Esophagus muscularis mucosa (tissue), 4 donors: ENCODE data around the gene KLK4. TPM values are rescaled to one million over a fixed set of nuclear protein-coding genes. Genes with fewer than 3 reads are reported as not detected.

Experiments
- DNase-seq: peaks from one replicate; pipeline ENCODE4 v3.0.0-alpha.2; 2017; ENCODE audit errors: extremely low spot score
- H3K27ac ChIP-seq, 4 donors: fragments of 200-600 bp; sonication (generic); replicated peaks in 1 of 4; 1 replicate in 3 of 4; 2 replicates in 1 of 4; pipeline ENCODE4 v1.5.1; 2016 to 2019; ENCODE audit warnings: mild to moderate bottlenecking in 1 of 4
- H3K27me3 ChIP-seq, 4 donors: fragments of 200-600 bp; sonication (generic); one replicate each; pipeline versions ENCODE4 v1.5.1 to v1.6.0; 2016 to 2019
- H3K36me3 ChIP-seq, 4 donors: fragments of 200-600 bp; sonication (generic); one replicate each; pipeline ENCODE4 v1.5.1; 2016 to 2019
- H3K4me1 ChIP-seq, 4 donors: fragments of 200-600 bp; sonication (generic); one replicate each; pipeline ENCODE4 v1.5.1; 2016 to 2019
- H3K4me3 ChIP-seq, 4 donors: fragments of 200-600 bp; sonication (generic); 1 replicate in 2 of 4; 2 replicates in 2 of 4; pipeline ENCODE4 v1.5.1; 2016 to 2019; ENCODE audit warnings: mild to moderate bottlenecking in 4 of 4, moderate library complexity in 1 of 4
- H3K9me3 ChIP-seq, 4 donors: fragments of 200-600 bp; sonication (generic); 1 replicate in 3 of 4; 2 replicates in 1 of 4; pipeline ENCODE4 v1.5.1; 2016 to 2019
- EP300 ChIP-seq: sonication (generic); formaldehyde crosslinking; IDR thresholded peaks from one replicate; pipeline ENCODE4 v1.6.1; 2017; ENCODE audit warnings: antibody characterized with exemption
- POLR2A ChIP-seq: fragments of 450-650 bp; IDR thresholded peaks from one replicate; pipeline ENCODE4 v1.6.1; 2017; ENCODE audit warnings: antibody characterized with exemption, moderate library complexity, mild to moderate bottlenecking, low read depth
- POLR2AphosphoS5 ChIP-seq, 2 donors: sonication (generic); formaldehyde crosslinking; IDR thresholded peaks; one replicate each; pipeline ENCODE4 v1.6.1; 2017; ENCODE audit warnings: antibody characterized with exemption in 2 of 2
- WGBS: methylation state at CpG from one replicate; pipeline ENCODE4 v1.1.5; 2018; 5-methylcytosine and 5-hydroxymethylcytosine counted together
- intact Hi-C: fragments of 100-400 bp; cut with DNase I; formaldehyde crosslinking; loops from one replicate; pipeline ENCODE4 v1.15.1; 2023
- total RNA-seq, 4 donors: library from RNA; depleted of rRNA; stranded (reverse); fragments of >200 nt; gene quantifications; one replicate each; pipeline versions ENCODE4 v1.1.0 to v1.2.1, GENCODE V29; 2016
- TF ChIP-seq, protein P1 (sequence below), 3 experiments: fragments of 200-600 bp in 2 of 3; fragments of 450-650 bp in 1 of 3; sonication (generic) in 2 of 3; IDR thresholded peaks; one replicate each; pipeline ENCODE4 v1.5.1; 2017 to 2019; ENCODE audit warnings: antibody characterized with exemption in 3 of 3, mild to moderate bottlenecking in 2 of 3, moderate library complexity in 1 of 3

The KLK4 gene
- total RNA-seq, 4 donors from 2014 or later = not detected

DNA sequence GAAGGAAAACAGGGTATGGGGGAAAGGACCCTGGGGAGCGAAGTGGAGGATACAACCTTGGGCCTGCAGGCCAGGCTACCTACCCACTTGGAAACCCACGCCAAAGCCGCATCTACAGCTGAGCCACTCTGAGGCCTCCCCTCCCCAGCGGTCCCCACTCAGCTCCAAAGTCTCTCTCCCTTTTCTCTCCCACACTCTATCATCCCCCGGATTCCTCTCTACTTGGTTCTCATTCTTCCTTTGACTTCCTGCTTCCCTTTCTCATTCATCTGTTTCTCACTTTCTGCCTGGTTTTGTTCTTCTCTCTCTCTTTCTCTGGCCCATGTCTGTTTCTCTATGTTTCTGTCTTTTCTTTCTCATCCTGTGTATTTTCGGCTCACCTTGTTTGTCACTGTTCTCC lies 53.8 kb downstream of the KLK4 start:
- Histone ChIP-seq H3K27ac (no peak overlapping the region), H3K36me3 (no peaks in the 10 kb centered on the region), H3K9me3 (no peaks in the 10 kb centered on the region), H3K4me1 (no peaks in the 10 kb centered on the region), H3K27me3 (peaks cover 0 to 80% (median 10%) of the 10 kb centered on the region in 4 donors), H3K4me3 (no peak overlapping the region)
- DNase-seq = no peak
- intact Hi-C loops = no loop called here
- TF ChIP-seq EP300 (no peak), POLR2AphosphoS5 (IDR thresholded peaks at IDR 0.05) (no peak), POLR2A (no peak)
- TF ChIP-seq, protein P1, sequence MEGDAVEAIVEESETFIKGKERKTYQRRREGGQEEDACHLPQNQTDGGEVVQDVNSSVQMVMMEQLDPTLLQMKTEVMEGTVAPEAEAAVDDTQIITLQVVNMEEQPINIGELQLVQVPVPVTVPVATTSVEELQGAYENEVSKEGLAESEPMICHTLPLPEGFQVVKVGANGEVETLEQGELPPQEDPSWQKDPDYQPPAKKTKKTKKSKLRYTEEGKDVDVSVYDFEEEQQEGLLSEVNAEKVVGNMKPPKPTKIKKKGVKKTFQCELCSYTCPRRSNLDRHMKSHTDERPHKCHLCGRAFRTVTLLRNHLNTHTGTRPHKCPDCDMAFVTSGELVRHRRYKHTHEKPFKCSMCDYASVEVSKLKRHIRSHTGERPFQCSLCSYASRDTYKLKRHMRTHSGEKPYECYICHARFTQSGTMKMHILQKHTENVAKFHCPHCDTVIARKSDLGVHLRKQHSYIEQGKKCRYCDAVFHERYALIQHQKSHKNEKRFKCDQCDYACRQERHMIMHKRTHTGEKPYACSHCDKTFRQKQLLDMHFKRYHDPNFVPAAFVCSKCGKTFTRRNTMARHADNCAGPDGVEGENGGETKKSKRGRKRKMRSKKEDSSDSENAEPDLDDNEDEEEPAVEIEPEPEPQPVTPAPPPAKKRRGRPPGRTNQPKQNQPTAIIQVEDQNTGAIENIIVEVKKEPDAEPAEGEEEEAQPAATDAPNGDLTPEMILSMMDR (IDR thresholded peaks at IDR 0.05) = no peak
- 49% methylated on average over 6 of the region's 6 CpGs for WGBS

Other genes starting within 250 kb of the KLK4 start
- under 1 TPM in 3 of 4 donors, not detected in 1; 0.11 to 0.42 (median 0.39) TPM for gene SHANK1, start 191.6 kb downstream of the KLK4 start, total RNA-seq
- 10 to 100 TPM in 3 of 4 donors, 1 to 10 TPM in 1; 8.3 to 15.4 (median 11.1) TPM for gene CLEC11A, start 188.0 kb downstream of the KLK4 start, total RNA-seq
- gene GPR32, start 140.9 kb downstream of the KLK4 start, total RNA-seq = not detected
- not detected for gene ACP4, start 121.0 kb downstream of the KLK4 start, total RNA-seq
- not detected for gene KLK1, start 87.6 kb downstream of the KLK4 start, total RNA-seq
- not detected for gene KLK15, start 77.8 kb downstream of the KLK4 start, total RNA-seq
- not detected for gene KLK3, start 56.5 kb downstream of the KLK4 start, total RNA-seq
- gene KLK2, start 38.0 kb downstream of the KLK4 start, total RNA-seq = not detected
- not detected for gene KLK5, start 41.6 kb upstream of the KLK4 start, total RNA-seq
- gene KLK6, start 58.2 kb upstream of the KLK4 start, total RNA-seq = not detected
- gene KLK7, start 72.5 kb upstream of the KLK4 start, total RNA-seq = under 1 TPM in 2 of 4 donors, not detected in 2; 0.32 to 0.33 TPM
- gene KLK8, start 90.2 kb upstream of the KLK4 start, total RNA-seq = not detected
- not detected for gene KLK10, start 108.3 kb upstream of the KLK4 start, total RNA-seq
- gene KLK11, start 115.2 kb upstream of the KLK4 start, total RNA-seq = not detected
- not detected for gene KLK12, start 123.6 kb upstream of the KLK4 start, total RNA-seq
- gene KLK13, start 153.7 kb upstream of the KLK4 start, total RNA-seq = not detected
- under 1 TPM in 1 of 4 donors, not detected in 3; 0.52 TPM for gene KLK14, start 171.5 kb upstream of the KLK4 start, total RNA-seq
- gene CTU1, start 197.0 kb upstream of the KLK4 start, total RNA-seq = 10 to 100 TPM in 3 of 4 donors, 1 to 10 TPM in 1; 7.1 to 18.9 (median 13.7) TPM
- gene SIGLEC9, start 213.5 kb upstream of the KLK4 start, total RNA-seq = 1 to 10 TPM; 2.0 to 9.4 (median 3.5) TPM
- gene SIGLEC7, start 230.9 kb upstream of the KLK4 start, total RNA-seq = 1 to 10 TPM in 1 of 4 donors, under 1 TPM in 2, not detected in 1; 0.19 to 2.2 (median 0.92) TPM